Prostate gland (tissue), 2 donors: ENCODE data around the gene DDX31. TPM values are rescaled to one million over a fixed set of nuclear protein-coding genes. Genes with fewer than 3 reads are reported as not detected.
"Not testable (repeated sequence)": the region's sequence is repeated elsewhere in the genome, so short reads cannot be mapped to it uniquely, and the experiment has no call there.

ENCODE experiments used
- DNase-seq: peaks from one replicate; pipeline ENCODE4 v3.0.0-alpha.2; 2019; ENCODE audit warnings: low spot score
- H3K27ac ChIP-seq, 2 donors: fragments of 200-600 bp; sonication (generic); 2 replicates each; pipeline ENCODE4 v1.5.1; 2017 to 2019
- H3K27me3 ChIP-seq: fragments of 200-600 bp; sonication (generic); replicated peaks from 2 replicates; pipeline ENCODE4 v1.5.1; 2019; ENCODE audit not compliant: insufficient read depth
- H3K36me3 ChIP-seq, 2 donors: fragments of 200-600 bp; sonication (generic); 1 replicate in 1 of 2; 2 replicates in 1 of 2; pipeline versions ENCODE4 v1.5.1 to v1.8.1; 2017 to 2019
- H3K4me1 ChIP-seq: fragments of 200-600 bp; sonication (generic); replicated peaks from 2 replicates; pipeline ENCODE4 v1.5.1; 2019
- H3K4me3 ChIP-seq, 2 donors: fragments of 200-600 bp; sonication (generic); 2 replicates each; pipeline ENCODE4 v1.5.1; 2017 to 2019
- H3K9me3 ChIP-seq: fragments of 200-600 bp; sonication (generic); 2 replicates; pipeline ENCODE4 v1.5.1; 2017
- CTCF ChIP-seq, 4 experiments: fragments of 200-600 bp in 2 of 4; fragments of 450-650 bp in 2 of 4; sonication (generic) in 2 of 4; IDR thresholded peaks; 1 replicate in 3 of 4; 2 replicates in 1 of 4; pipeline ENCODE4 v1.5.1; 2016 to 2019; ENCODE audit warnings: antibody characterized with exemption in 4 of 4, mild to moderate bottlenecking in 2 of 4, moderate library complexity in 2 of 4
- POLR2A ChIP-seq: fragments of 450-650 bp; IDR thresholded peaks from one replicate; pipeline ENCODE4 v1.6.1; 2016; ENCODE audit warnings: antibody characterized with exemption, mild to moderate bottlenecking
- POLR2AphosphoS5 ChIP-seq: sonication (generic); formaldehyde crosslinking; IDR thresholded peaks from one replicate; pipeline ENCODE4 v1.6.1; 2017; ENCODE audit warnings: antibody characterized with exemption
- WGBS: methylation state at CpG from one replicate; pipeline ENCODE4 v1.1.5; 2018; 5-methylcytosine and 5-hydroxymethylcytosine counted together
- intact Hi-C: fragments of 100-400 bp; cut with DNase I; formaldehyde crosslinking; loops from one replicate; pipeline ENCODE4 v1.14.2; 2022
- total RNA-seq, 2 donors: library from RNA; depleted of rRNA; stranded (reverse); fragments of >200 nt; gene quantifications; one replicate each; pipeline ENCODE4 v1.1.0, GENCODE V29; 2016

Gene DDX31
- total RNA-seq, 2 donors from 2014 or later = 19.0 to 22.2 TPM

DNA sequence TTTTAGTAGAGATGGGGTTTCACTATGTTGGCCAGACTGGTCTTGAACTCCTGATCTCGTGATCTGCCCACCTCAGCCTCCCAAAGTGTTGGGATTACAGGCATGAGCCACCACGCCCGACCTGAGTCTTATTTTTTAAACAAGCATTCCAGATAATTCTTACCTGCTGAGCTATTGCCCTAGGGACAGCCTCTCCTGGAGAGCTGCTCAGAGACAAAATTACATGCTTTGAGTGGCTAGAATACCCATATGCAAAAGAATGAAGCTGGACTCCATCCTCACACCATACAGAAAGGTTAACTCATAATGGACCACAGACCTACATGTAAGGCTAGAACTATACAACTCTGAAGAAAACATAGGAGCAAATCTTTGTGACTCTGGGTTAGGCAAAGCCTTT is 42.1 kb upstream of the DDX31 start:
- TF ChIP-seq CTCF (IDR thresholded peaks at IDR 0.05) = no peak
- no peak for TF ChIP-seq POLR2A
- TF ChIP-seq POLR2AphosphoS5 = no peak
- Histone ChIP-seq H3K4me3 (no peak overlapping the region), H3K9me3 (no peaks in the 10 kb centered on the region), H3K36me3 (no peaks in the 10 kb centered on the region), H3K27ac (no peak overlapping the region), H3K27me3 (no peaks in the 10 kb centered on the region), H3K4me1 (no peaks in the 10 kb centered on the region)
- no peak for DNase-seq
- intact Hi-C loops = no loop called here
- WGBS = 82% methylated on average over 3 of the region's 3 CpGs

DNA sequence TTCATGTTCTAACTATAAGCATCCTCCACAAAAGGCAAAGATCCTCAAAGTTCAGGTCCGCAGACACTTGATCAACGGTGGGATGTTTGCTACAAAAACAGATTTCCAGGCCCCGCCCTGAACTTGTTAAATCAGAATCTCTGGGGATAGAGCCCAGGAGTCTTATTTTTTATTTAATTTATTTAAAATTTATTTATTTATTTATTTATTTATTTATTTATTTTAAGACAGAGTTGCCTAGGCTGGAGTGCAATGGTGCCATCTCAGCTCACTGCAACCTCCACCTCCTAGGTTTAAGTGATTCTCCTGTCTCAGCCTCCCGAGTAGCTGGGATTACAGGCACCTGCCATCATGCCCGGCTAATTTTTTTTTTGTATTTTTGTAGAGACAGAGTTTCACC is 41.4 kb upstream of the DDX31 start:
- 97% methylated on average over 5 of the region's 5 CpGs for WGBS
- H3K4me3 ChIP-seq, H3K9me3 ChIP-seq, H3K27me3 ChIP-seq, intact Hi-C loops, H3K27ac ChIP-seq, H3K36me3 ChIP-seq, DNase-seq, H3K4me1 ChIP-seq: not testable (repeated sequence)

GRCh38 chr9:132710333-132710732 is 40.5 kb upstream of the DDX31 start:
- 67% methylated on average over 6 of the region's 6 CpGs for WGBS
- H3K9me3 ChIP-seq = no peaks in the 10 kb centered on the region
- H3K27me3 ChIP-seq = no peaks in the 10 kb centered on the region
- no peaks in the 10 kb centered on the region for H3K36me3 ChIP-seq
- intact Hi-C loops = no loop called here
- no peak for DNase-seq
- TF ChIP-seq POLR2A (no peak), POLR2AphosphoS5 (no peak), CTCF (IDR thresholded peaks at IDR 0.05) (no peak)
- no peak overlapping the region for H3K27ac ChIP-seq
- H3K4me3 ChIP-seq = no peak overlapping the region
- H3K4me1 ChIP-seq = no peaks in the 10 kb centered on the region

DNA sequence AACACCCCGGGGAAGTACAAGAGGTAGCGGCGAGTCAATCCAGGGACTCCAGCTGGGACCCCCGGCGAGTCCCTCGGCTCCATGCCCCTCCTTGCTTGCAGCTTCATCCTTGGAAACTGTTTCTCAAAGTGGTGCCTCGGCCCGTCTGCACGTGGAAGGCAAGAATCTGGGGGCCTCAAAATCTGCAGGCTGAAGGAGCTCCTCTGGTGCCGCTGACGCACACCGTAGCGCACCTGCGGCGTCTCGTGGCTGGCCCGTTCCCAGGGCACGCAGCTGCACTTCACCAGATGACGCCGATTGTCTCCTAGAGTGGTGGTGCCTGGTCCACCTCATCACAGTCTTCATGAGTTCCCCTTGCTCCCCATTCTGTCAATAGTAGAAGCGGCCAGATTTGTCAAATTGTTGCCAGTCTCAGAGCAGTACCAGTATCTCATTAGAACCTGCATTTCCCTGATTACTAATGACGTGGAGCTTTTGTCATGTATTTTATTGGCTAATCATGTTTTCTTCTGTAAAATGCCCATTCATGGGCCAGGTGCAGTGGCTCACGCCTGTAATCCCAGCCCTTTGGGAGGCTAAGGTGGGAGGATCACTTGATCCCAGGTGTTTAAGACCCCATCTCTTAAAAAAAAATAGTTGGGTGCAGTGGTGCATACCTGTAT is 39.1 kb upstream of the DDX31 start:
- H3K4me1 ChIP-seq = peaks cover under 1% of the 10 kb centered on the region
- intact Hi-C loops = no loop called here
- H3K27me3 ChIP-seq = no peaks in the 10 kb centered on the region
- 85% methylated on average over 21 of the region's 23 CpGs for WGBS
- H3K36me3 ChIP-seq = no peaks in the 10 kb centered on the region
- no peak overlapping the region for H3K4me3 ChIP-seq
- H3K27ac ChIP-seq = no peak overlapping the region
- H3K9me3 ChIP-seq = no peaks in the 10 kb centered on the region
- DNase-seq = no peak
- no peak for TF ChIP-seq POLR2AphosphoS5
- no peak for TF ChIP-seq POLR2A
- no peak for TF ChIP-seq CTCF (IDR thresholded peaks at IDR 0.05)

DNA sequence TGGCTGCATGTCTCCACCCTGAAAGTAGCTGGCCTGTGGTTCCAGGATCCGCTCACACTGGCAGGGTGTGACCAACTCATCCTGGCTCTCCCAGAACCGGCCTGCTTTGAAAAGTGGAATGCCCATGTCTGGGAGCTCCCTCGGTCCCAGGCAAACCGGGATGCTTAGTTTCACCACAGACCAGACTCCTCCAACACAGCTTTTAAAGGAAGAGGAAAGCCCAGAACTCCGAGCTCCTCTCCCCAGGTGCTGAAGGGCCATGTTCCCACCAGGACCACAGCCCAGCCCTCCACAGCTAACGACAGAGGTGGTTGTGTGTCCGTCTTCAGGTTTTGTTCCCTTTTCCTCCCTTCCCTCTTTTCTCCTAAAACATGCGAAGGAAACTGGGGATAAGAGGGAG is 38.5 kb upstream of the DDX31 start:
- DNase-seq = no peak
- 78% methylated on average over 8 of the region's 8 CpGs for WGBS
- Histone ChIP-seq H3K4me3 (no peak overlapping the region), H3K27ac (no peak overlapping the region), H3K36me3 (no peaks in the 10 kb centered on the region), H3K4me1 (peaks cover 4% of the 10 kb centered on the region), H3K27me3 (no peaks in the 10 kb centered on the region), H3K9me3 (no peaks in the 10 kb centered on the region)
- TF ChIP-seq POLR2A (no peak), POLR2AphosphoS5 (no peak), CTCF (IDR thresholded peaks at IDR 0.05) (no peak)
- intact Hi-C loops = no loop called here
